ENCODE measurements around the gene USHBP1. TPM values are rescaled to one million over a fixed set of nuclear protein-coding genes. Genes with fewer than 3 reads are reported as not detected.

The USHBP1 gene
- total RNA-seq, 1 donor from 2014 or later = 0.22 TPM

- intact Hi-C loops (cut with micrococcal nuclease) = loop anchor here (1.0 to 5.0 kb wide), 13 partner anchors 15 to 695 kb away; partner anchors contain the start of genes DDA1, GTPBP3, HAUS8 and MRPL34
Observed at GRCh38 chr19:17266975-17267788, 2.6 kb upstream of the USHBP1 start, which contains the start of gene BABAM1. Gene BABAM1 (plus strand): TSS chr19:17267443. CDS start chr19:17268807, 1,364 bp downstream.

DNA sequence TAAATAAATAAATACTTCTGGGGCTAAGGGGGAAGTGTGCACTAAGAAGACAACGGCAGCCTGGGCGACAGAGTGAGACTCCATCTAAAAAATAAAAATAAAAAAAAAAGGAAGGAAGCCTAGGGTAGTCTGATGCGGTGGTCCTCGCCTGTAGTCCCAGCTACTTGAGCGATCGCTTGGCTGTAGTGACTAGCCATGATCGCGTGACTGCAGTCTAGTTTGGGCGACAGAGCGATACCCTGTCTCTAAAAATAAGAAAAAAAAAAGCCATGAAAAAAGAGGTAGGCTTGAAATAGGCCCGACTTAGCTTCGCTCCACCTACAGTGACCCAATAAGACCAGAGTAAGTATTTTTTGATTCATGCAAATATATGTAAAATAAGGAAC is 2.0 kb upstream of the USHBP1 start:
- intact Hi-C loops (cut with micrococcal nuclease) = loop anchor here (5.0 kb wide), 1 partner anchor 264 kb away; no protein-coding TSS in a partner anchor

GRCh38 chr19:17266026-17266425 is 1.5 kb upstream of the USHBP1 start:
- intact Hi-C loops (cut with micrococcal nuclease) = loop anchor here (5.0 kb wide), 1 partner anchor 264 kb away; no protein-coding TSS in a partner anchor

- intact Hi-C loops (cut with micrococcal nuclease) = no loop called here
Observed at GRCh38 chr19:17263712-17264640, 569 bp downstream of the USHBP1 start.

- intact Hi-C loops (cut with micrococcal nuclease) = no loop called here
Observed at GRCh38 chr19:17262557-17262956, 2.0 kb downstream of the USHBP1 start.

GRCh38 chr19:17260842-17261325 is 3.7 kb downstream of the USHBP1 start:
- intact Hi-C loops (cut with micrococcal nuclease) = loop anchor here (1.0 to 2.0 kb wide), 4 partner anchors 21 to 205 kb away; no protein-coding TSS in a partner anchor

DNA sequence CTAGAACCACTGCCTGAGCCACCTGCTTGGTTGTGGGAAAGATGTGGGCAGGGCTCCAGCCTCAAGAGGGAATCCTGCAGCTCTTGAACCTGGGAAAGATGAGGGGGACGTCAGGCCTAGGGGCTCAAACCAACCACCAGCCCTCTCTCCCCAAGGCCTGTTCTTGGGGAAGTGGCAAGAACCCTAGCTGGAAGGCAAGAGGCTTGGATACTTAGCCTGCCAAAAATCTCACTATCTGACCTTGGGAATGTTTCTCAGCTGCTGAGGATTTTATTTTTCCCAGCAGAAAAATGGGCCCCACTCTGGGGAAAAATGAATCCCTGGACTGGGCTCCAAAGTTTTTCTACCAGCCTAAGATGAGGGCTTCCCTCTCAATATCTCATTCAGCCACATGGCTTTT is 4.6 kb downstream of the USHBP1 start:
- intact Hi-C loops (cut with micrococcal nuclease) = loop anchor here (2.0 kb wide), 1 partner anchor 25 kb away; no protein-coding TSS in a partner anchor

GRCh38 chr19:17259118-17259780 is 5.3 kb downstream of the USHBP1 start:
- intact Hi-C loops (cut with micrococcal nuclease) = no loop called here

DNA sequence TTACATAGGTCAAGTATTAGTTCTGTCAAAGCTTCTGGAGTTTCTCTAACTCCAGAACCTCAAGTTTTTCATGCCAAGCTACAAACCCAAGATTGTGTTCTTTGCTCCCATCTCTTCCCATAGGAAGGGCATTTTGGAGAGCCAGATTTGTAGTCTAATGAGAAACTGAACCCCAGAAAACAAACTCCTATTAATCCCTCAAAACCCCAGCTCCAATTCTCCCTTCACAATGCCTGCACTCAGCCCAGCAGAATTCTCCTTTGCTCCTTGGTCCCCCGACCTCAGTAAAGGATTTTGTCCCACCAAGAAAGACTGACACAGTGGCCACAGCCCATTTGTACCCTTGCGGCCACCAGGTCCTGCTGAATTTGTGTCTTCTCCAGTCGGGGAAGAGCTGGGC is 8.4 kb downstream of the USHBP1 start:
- intact Hi-C loops (cut with micrococcal nuclease) = no loop called here

GRCh38 chr19:17255150-17255621 is 9.4 kb downstream of the USHBP1 start:
- intact Hi-C loops (cut with micrococcal nuclease) = no loop called here

- intact Hi-C loops (cut with micrococcal nuclease) = no loop called here
Observed at GRCh38 chr19:17254636-17255035, 9.9 kb downstream of the USHBP1 start.

DNA sequence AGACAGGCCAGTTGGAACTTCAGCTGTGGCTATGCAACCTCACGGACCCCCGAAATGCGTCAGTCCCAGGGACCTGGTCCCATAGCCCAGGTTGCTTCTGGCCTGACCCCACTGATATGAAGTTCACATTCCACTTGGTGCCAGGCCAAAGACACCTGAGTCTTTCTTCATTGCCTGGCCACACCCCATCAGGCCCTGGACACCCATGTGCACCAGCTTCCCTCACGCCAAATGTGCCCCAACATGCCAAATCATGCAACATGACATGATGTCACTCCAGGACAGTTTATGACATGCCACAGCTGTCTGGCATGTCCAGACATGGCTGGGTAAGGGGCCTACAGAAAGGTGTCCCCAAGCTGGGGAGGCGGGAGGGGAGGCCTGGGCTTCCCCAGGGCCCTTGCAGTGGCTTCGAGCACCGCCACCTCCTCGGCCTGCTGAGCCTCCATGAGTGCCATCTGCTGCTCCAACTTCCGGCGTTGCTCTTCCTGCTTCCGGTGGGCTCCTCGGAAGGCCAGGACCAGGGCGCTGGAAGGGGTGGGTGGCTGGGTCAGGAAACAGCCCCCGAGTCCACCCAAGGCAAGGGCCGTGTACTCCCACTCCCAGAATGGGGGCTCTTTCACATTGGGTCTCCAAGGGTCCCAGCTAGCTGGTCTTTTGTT is 14.5 kb downstream of the USHBP1 start:
- intact Hi-C loops (cut with micrococcal nuclease) = no loop called here

DNA sequence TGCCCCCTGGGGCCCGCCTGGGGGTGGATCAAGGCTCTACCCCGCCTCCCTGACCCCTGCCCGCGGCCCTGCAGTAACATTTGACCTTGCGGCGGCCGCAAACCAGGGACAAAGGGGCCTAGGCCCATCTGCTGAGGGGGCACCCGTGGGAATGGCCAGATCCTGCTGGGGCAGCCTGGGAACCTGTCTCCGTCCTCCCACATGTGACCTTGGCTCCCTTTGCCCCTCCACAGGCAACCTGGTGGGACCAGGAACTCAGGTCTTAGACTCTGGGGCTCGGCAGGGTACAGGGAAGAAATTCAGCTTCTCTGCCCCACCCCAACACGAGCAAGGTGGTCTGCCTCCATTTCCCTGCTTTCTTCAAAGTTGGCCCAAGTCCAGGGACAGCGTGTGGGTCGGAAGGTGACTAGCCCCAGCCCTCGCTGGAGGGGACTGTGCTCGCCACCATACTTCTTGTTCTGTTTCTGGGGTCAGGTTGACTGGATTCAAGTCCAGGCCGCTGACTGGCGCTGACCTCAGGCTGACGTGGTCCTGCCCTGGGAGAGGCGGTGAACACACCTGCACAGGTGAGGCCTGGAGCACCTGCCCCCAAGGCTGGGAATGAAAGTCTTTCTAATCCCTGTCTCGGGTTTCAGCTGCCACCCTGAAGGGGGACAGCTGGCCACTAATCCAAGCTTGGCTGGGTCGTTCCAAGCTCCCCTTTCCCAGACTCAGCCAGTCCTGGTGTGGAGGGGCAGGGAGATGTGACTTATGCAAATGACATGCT is 16.4 kb downstream of the USHBP1 start:
- intact Hi-C loops (cut with micrococcal nuclease) = no loop called here

DNA sequence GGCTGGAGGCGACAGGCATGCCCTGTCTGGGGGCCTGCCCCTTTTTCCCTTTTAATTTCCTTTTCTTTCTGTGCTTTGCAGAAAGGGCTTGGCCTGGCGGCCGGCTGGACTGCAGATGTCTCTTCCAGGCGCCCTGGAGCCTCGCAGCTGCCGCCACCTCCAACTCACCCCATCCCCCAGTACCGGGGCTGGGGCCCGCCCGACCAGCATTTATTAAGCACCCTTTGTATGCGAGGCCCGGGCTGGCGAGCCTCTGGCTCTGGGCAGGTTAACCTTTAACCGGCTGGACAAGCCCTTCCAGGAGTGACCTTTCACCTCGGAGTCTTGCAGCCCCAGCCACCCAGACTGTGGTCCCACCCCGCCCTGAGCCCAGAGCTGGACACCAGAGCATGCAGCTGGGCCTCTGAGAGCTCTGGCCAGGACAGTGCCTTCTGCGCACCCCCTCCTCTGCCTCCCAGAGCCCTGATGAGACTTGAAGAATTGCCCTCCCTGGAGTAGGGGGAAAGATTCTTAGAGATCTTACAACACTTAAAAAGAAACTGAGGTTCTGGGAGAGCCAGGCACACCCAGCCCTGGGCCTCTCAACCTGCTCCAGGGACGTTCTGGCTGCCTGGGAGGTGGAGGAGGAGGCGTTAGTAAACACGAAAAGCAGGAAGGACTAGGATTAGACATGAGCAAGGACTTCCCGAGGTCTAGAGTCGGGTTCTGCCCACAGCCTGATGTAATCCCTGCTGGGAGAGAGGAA is 17.7 kb downstream of the USHBP1 start:
- intact Hi-C loops (cut with micrococcal nuclease) = loop anchor here (1.0 kb wide), 1 partner anchor 21 kb away; the partner anchor contains the start of gene OCEL1

DNA sequence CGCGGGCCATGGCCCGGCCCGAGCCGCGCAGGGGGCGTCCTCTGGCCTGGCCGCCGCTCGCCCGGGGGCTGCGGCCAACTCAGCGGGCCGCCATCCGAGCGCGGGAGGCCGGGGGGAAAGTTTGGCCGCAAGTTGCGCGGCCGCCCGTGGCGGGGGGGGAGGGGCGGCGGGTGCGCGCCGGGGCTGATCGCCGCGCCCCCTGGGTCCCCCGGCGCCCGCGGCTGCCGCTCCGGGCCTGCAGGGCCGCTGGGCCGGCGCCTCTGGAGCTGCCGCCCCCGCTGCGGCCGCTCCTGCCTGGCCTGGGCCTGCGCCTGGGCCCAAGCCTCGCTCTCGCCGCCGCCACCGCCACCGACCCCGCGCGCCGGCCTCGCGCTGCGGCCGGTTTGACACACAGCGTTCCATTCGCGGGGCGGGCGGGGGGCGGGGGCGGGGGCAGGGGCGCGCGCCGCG is 19.0 kb downstream of the USHBP1 start, which contains the start of gene NR2F6:
TSS of gene NR2F6 (minus strand) at position 385 of the 450 bp plus-strand sequence. CDS start 699 bp downstream, outside the sequence.
- intact Hi-C loops (cut with micrococcal nuclease) = loop anchor here (1.0 kb wide), 1 partner anchor 9 kb away; no protein-coding TSS in a partner anchor

DNA sequence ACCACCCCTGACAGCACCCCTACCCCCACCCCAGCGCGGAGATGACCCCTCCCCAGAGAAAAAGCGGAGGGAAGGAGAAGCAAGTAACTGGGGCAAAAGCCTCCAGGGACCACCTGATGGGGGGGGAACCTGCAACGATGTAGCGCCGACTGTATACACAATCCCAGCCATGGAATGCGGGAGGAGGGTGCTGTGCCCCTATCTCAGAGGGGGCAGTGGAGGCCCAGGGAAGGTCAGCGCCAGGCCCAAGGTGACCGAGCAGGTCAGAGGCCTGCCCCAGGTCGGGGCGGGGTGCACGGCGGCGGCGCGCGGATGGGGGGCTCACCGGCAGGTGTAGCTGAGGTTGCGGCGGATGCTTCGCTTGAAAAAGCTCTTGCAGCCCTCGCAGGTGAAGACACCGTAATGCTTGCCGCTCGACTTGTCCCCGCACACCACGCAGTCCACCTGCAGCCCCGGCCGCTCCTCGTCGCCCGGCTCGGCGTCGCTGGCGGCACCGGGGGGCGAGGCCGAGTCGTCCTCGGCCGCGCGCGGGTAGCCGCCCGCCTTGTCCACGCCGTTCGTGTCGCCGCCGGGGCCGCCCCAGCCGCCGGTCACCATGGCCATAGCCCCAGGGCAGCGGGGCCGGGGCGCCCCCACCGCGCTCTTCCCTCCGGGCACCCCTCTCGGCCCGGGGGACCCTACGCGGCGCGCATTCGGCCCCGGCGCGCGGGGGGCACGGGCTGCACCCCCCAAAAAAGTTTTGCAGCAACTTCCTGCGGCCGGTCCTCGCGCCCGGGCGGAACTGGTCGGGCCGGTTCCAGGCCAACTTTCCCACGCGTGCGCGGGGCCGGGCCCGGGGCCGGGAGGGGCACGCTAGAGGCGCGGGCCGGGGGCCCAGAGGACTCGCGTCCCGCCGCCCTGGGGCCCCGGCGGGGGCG is 19.7 kb downstream of the USHBP1 start:
- intact Hi-C loops (cut with micrococcal nuclease) = loop anchor here (1.0 kb wide), 1 partner anchor 9 kb away; no protein-coding TSS in a partner anchor

Data from T-helper 1 cell treated with Interleukin-12 subunit alpha and Interleukin-12 subunit beta and Interleukin-4 antibody, amounts not matched to agents 30 ng/mL and 1 ng/mL, for 36 hours (primary cell).